ENCODE measurements around the gene TRMT2A.

Gene TRMT2A

DNA sequence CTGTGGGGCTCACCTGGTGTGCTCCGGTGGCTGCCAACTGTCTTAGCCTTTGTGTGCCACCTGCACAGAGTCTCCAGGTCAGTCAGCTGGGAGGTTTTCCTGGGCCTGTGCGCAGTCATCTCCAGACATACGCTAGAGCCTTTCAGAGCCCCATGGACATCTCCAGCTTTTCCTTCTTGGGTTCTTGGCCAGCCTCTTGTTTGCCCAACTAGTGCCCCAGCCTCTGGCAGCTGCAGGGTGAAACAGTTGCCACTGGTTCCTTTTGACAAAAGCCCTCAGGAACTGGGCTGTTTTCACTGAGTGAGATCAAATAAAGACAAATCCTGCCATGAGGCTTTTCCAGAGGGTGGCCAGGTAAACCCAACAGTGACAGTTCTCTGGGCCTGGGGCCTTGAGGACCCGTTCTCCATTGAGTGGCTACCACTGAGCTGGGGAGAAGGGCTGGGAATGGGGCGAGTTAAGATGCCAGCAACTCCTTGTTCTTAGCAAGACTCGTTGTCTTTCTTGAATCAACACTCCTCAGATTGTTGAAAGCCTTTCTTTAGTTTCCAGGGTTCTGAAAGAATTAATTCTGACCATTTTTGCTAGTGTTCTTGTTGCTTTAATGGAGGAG is 17.8 kb downstream of the TRMT2A start:
- DNase-seq: no peak

DNA sequence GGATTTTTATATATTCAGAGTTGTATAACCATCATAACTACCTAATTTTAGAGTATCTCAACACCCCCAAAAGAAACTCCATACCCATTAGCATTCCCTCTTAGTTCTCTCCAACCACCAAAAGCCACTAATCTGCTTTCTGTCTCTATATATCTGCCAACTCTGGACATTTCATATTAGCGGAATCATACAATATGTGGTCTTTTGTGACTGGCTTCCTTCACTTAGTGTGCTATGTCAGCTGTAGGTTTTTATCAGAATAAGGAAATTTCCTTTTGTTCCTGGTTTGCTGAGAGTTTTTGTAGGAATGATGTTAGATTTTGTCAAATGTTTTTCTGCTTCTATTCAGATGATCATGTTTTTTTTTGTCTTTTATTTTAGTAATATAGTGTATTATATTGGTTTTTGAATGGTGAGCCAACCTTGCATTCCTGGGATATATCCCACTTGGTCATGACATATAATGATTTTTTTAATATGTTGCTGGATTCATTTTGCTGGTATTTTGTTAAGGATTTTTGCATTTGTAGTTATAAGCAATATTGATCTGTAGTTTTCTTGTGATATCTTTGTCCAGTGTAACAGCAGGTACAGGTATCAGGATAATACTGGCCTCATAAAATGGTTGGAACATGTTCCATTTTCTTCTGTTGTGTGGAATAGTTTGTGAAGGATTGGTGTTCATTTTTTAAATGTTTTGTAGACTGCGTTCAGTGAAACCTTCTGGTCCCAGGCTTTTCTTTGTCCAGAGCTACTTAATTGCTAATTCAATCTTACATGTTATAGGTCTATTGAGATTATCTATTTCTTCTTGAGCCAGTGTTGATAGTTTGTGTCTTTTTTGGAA is 20.2 kb downstream of the TRMT2A start:
- no peak for DNase-seq

DNA sequence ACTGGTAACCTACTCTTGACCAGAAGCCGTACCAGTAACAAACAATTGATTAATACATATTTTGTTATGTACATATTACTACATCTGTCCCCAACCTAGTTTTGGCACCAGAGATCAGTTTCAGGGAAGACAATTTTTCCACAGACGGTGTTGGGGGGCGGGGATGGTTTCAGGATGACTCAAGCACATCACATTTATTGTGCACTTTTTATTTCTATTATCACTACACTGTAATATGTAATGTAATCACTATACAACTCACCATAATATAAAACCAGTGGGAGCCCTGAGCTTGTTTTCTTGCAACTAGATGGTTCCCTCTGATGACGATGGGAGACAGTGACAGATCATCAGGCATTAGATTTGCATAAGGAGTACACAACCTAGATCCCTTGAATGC is 21.5 kb downstream of the TRMT2A start:
- DNase-seq: no peak

DNA sequence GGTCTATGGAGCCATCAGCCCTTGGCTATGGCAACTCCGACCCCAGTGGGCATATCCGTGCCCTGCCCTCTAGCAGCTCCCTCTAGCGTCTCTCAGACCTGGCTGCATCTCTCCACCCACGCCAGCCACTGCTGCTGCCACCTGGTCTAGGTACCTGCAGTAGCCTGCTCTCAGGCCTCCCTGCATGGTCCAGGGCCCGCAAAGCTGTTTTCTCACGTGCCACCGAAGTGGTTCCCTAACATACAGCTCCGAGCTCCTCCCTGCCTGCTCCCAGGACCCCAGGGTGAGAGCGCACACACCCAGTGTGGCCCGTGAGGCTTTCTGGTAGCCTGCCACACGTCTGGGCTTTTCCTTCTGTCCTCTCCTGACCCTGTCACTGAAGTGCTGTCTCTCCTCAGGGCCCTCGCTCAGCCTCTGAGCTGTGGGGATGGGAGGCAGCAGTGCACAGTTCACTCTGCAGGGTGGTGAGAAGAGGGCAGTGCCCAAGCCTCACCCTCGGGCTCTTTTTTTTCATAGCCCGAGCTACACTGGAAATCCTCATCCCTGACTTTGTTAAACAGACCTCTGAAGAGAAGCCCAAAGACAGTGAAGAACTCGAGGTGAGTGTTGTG is 22.7 kb downstream of the TRMT2A start:
- no peak for DNase-seq

DNA sequence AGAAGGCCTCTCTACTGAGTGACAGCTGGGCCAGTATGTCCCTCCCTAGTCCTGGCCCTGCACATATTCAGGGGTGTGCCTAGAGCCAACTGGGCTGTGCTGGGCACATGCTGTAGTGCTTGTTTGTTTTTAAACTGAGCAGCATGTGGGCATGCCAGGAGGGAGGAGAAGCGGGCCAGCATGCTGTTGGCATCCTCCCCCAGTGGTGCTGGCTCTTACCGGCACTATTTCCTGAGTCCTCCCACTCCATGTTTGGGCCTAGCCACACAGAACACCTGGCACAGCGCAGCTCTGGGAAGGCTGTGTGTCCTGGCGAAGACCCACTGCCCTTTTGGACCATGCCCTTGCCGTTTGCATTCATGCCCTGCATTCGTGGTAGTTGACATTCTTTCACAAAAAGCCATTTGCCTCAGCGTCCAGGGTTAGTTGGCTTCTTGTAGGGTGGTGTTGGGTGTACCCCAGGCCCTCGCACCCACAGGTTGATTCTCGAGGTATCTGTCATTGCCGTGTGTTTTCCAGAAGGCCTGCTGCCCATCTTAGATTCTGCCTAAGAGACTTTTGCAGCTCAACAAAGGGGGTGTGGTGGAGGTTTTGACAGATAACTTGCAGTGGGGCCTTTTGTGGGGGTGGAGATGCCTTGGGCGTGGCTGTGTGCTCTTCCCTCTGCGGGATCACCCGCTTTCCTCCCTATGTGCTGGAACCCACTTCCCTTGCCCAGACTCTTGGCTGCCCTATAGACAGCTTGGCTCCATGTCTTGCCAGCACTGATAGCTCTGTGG is 23.4 kb downstream of the TRMT2A start:
- DNase-seq: no peak

DNA sequence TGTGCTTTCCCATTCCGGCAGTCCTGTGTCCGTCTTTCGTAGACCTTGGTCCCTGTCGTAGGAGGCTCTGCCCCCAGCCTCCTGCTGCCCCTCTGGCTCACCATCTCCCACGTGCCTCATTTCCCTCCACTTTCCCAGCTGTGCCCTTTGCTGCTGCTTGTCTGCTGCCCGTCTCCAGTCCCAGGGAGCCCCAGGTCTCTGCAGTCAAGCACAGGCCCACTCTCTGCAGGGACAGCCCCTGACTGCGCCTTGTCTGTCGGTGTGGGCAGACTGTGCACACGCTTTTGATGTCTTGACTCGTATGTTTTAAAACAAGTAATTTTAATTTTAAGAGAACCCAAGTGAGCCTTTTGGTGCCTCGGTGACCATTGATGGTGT is 24.6 kb downstream of the TRMT2A start:
- DNase-seq: no peak

DNA sequence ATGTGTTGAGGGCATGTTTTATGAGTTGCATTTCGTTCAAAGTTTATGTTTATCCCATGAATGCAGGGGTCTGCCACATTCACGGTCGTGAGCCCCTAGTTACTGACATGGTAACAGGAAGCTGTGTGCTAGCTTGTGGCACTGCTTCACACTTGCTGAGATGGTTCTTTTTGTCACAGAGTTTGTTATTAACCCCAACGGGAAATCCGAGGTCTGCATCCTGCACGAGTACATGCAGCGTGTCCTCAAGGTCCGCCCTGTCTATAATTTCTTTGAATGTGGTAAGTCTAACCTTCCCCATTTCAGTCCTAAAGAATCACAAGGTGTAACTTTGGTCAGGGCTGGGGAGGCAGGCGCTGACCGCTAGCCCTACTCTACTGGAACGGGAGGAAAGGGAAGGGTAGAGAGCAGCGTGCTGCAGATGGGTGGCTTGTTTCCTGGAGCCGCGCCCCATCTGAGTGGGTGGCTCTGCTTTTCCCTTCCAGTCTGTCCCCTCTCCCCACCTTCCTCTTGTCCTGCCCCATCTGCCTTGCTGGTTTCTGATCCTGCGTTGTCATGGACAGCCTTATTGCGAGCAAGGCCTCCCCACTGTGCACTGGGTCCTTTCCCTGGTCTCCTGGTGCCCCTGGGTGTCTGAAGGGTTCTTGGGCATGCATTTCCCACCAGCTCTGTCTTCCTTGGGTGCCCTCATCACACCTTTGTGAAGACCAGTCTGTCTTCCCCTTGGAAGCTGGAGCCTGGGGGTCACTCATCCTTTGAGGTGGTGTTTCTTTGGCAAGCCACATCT is 25.1 kb downstream of the TRMT2A start:
- DNase-seq: no peak

DNA sequence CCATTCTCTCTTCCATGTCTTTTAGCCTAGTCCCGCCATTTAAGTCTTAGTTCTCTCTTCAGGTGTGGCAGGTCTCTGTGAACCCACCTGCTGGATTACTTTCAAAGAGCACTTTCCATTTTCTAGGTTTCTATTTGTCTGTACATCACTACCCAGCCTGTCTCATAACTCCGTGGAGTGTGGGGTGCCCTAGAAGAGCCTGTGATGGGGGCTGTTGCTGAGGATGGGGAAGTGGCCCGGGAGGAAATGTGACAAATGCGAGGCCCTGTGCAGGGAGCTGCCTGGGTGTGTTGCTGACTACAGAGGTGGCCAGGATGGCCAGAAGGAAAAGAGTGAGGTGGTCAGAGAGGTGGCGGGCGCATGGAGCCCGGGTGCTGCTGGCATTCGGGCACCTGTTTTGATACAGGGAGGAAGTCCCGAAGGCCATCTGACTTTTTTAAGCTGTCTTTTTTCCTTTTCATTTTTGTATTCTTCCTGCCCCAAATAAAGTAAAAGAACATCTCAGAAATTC is 26.2 kb downstream of the TRMT2A start:
- no peak for DNase-seq

DNA sequence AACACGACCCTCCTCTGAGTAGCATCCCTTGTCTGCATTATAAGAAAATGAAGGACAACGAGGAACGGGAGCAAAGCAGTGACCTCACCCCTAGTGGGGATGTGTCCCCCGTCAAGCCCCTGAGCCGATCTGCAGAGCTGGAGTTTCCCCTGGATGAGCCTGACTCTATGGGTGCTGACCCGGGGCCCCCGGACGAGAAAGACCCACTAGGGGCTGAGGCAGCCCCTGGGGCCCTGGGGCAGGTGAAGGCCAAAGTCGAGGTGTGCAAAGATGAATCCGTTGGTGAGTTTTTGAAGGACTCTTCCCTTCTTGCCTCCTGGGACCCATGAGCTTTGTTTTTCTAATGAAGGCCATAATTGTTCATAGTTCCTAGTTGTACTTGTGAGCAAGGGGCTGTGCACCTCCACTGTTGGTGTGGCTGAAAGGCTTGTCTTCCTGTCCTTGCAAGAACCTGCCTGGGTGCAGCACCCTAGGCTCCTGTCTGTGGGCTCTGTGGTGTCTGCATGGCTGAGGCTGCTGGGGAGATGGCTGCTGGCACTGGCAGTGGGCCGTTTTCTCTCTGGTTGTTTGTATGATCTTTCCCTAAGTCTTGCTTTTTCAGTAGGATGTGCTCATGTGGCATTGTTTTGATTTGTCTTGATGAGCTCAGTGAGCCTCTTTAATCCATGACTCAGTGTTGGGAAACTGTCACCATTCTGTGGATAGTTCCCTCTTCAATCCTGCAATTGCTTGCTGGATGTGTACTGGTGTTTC is 26.9 kb downstream of the TRMT2A start:
- DNase-seq: no peak

DNA sequence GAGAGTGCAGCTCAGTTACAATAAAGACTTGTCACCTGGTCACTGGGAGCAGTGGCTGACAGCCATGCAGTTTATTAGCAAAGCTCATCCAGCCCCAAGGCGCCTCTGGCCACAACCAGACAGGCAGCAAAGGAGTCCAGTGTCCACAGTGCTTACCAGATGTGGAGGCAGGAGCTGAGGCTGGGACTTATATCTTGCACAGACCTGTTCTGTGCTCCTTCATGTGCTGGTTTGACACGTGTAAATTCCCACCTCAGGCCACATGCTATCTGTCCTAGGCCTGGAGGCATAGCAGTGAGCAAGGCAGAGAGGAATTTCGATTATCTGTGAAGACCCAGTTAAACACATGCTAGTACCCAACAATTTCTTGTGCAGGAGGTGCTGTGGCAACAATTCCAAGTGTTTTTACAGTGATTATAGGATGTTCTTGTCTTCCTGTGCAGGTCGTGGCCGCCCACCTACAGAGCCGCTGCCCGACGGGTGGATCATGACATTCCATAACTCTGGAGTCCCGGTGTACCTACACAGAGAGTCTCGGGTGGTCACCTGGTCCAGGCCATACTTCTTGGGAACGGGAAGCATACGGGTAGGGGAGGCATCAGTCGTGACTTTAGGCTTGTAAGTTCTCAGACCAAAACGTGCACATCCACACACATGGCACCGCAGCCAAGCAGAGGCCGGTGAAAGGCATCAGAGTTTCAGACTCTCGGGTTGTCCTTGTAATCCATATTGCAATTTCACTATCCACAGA is 27.6 kb downstream of the TRMT2A start:
- DNase-seq: no peak

DNA sequence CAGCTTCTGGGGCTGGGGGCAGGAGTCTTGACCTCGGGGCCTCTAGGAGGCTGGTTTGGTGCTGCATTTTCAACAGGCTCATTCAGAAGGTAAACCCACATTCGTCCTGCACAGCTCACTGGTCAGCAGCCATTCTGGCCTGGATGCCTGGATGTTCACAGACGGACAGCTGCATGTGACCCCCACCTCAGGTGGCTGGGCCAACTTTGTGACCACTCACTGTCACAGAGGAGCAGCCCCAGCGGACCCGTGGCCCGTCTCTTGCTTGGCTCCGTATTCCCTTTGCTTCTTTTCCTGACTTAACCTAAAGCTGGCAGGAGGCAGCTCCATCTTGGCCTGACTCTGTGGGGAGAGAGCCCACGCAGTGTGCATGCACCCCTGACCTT is 28.8 kb downstream of the TRMT2A start:
- no peak for DNase-seq

DNA sequence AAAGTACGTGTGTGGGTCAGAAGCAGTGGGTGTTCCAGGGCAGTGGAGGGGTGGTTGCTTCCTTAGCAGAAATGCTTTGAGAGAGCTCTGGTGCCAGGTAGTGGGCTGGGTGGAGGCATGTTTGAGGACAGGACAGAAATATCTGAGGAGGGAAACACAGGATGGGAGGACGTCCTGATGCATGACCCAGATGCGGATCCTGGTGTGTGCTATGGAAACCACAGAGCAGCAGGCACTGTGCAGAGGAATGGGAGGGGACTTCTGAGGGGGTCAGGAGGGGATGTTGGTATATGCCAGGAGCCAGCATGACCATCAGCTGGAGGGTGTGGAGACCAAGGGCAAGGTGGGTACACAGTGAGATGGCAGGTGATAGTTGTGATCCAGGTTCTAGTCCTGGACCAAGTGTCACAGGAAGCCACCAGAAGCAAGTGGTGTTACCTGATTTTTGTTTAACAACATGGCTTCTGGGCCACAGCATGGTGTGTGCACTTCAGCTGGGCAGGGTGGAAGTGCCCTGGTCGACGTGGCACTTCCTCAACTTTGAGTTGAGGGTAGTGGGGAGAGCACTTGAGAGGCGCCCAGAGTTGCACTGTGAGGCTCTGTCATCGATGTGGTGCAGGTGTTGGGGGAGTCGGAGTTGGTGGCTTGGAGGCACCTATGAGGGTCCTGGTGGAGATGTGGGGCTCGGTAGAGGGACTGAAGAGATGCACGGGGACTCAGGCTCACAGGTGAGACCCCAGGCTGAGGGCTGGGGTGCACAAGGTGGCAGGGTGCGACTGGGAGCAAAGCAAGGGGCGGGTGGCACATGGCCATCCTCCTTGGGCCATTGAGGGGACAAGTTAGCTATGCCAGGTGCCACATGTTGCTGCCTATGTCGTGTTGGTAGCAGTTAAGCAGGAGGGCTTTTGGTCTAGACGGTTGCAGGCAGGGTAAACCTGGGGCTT is 29.4 kb downstream of the TRMT2A start:
- DNase-seq: no peak

DNA sequence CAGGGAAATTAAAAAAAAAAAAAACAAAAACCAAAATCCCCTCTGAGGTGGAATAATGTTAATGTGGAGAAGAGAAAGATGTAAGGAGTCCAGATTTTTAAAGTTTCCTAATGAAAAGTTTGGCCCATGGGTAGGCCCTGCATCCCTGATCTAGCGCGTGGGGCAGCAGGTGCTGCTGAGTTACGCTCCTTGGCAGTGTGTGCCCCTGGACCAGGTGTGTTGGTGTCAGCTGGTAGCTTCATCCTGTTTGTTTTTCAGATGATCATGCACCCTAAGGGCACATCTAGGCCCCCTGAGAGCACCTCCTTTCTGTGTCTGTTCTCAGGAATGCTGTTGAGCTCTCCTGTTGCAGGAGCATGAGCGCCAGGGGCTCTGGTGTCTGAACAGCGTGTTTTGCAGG is 30.3 kb downstream of the TRMT2A start:
- DNase-seq: no peak

DNA sequence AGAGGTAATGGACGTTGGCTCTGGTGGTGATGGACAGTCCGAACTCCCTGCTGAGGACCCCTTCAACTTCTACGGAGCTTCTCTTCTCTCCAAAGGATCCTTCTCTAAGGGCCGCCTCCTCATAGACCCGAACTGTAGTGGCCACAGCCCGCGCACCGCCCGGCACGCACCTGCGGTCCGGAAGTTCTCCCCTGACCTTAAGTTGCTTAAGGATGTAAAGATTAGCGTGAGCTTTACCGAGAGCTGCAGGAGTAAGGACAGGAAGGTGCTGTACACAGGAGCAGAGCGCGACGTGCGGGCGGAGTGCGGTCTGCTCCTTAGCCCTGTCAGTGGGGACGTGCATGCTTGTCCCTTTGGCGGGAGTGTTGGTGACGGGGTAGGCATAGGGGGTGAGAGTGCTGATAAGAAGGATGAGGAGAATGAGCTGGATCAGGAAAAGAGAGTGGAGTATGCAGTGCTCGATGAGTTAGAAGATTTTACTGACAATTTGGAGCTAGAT is 30.9 kb downstream of the TRMT2A start:
- no peak for DNase-seq

DNA sequence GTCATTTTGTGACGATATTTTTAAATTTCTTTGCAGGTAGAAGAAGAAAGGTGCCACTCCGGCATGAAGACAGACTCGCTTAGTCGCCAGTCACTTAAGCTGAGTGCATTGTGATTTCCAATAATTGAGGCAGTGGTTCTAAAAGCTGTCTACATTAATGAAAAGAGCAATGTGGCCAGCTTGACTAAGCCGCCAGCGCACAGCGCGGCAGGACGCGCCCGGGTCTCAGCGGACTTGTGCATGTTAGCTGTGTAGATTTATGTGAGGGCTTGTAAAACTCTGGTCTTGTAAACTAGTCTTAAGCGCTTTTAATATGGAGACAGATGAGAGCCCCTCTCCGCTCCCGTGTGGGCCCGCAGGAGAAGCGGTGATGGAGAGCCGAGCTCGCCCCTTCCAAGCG is 31.4 kb downstream of the TRMT2A start:
- DNase-seq: no peak

DNA sequence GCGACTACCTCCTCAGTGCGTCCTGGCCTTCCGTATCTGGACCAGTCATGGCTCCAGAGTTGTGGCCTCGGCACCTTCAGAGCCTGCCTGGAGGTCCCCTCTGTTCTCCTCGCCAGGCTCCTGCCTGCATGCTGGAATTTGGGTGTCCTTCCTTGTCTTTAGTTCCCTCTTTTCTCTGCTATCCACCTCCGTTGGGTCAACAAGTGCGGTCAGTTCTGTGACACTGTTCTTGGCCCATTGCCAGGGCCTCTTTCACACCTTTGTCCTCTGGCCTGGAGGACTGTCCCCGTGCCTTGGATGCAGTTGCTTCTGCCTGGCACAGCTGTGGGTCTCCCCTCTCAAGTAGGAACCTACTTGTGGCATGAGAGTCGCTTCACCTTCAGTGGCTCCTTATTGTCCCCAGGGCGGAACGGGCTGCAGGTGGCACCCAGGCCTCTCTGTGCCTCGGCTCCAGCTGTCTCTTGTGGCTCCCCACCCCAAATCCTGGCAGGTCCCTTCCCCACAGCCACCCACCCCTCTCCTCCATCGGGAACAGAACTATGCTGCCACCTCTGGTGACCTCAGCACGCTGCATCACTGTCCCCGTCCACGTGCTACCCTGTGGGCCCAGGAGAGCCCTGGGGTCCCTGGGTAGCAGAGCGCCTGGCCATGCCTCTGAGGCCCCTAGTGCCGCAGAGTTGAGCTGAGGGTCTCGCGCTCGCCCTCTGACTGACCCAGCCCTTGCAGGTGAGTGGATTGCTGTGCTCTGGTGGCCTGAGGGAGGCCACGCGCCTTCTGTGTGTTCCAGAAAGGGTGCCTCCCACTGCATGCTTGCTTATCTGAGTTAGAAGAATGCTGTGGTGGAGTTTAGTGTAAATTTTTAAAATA is 32.2 kb downstream of the TRMT2A start:
- no peak for DNase-seq

DNA sequence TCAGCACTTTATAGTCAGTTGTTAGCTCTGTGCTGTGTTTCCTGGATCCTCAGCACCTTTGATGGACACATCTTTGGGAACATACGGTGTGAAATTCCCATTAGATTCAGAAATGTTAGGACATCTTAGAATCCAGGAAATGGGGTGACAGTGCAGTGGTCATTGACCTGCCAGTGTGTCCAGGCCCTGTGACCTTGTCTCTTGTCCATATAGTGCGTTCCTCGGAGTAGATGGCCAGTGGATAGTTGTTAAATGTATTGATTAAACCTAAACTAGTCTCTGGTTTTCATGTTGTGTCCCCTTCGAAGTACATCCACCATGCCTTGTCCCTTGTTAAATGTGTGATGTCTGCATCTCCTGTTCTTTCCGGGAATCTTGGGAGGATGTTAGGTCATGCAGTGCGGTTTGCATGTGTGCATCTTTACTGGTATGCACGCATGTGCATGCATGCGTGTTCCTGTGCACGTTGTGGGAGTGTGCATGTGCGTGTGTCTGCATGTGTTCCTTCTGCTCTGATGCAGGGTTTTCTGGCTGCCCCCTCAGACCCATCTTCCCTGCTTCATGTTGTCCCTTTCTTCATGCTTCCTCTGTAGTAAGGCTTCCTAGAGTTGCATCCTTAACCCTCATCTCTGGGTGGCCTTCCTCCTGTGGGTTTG is 33.0 kb downstream of the TRMT2A start:
- DNase-seq: no peak
